CD4-positive, alpha-beta T cell treated with Interleukin-6 at 100 ng/mL for 8 hours (primary cell): ENCODE data around the gene MYO7B.

ENCODE experiments used
- DNase-seq: peaks from one replicate; pipeline ENCODE4 v3.0.0-alpha.2; 2020; ENCODE audit warnings: mixed read lengths, low spot score

MYO7B gene

DNA sequence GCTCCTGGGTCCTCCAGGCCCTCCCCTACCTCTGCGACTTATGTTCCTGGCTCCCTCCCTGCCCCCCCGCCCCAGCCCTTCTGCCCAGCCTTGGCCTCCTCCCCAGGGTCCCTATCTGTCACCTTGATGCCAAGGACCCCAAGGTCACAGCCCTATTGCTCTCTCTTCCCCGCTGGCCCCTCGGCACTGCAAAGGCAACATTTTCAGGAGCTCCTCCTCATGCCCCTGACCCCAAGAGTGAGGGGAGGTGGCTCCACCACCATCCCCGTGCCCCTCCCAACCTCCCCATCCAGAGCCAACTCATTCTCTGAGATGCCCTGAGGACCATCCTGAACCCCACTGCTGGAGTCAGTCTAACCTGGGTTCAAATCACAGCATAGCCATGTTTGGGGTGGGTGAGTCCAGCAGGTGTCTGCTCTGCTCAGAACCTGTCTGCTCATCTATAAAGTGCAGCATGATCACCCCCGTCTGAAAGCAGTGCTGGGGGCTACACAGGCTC is 128.1 kb downstream of the MYO7B start:
- no peak for DNase-seq

DNA sequence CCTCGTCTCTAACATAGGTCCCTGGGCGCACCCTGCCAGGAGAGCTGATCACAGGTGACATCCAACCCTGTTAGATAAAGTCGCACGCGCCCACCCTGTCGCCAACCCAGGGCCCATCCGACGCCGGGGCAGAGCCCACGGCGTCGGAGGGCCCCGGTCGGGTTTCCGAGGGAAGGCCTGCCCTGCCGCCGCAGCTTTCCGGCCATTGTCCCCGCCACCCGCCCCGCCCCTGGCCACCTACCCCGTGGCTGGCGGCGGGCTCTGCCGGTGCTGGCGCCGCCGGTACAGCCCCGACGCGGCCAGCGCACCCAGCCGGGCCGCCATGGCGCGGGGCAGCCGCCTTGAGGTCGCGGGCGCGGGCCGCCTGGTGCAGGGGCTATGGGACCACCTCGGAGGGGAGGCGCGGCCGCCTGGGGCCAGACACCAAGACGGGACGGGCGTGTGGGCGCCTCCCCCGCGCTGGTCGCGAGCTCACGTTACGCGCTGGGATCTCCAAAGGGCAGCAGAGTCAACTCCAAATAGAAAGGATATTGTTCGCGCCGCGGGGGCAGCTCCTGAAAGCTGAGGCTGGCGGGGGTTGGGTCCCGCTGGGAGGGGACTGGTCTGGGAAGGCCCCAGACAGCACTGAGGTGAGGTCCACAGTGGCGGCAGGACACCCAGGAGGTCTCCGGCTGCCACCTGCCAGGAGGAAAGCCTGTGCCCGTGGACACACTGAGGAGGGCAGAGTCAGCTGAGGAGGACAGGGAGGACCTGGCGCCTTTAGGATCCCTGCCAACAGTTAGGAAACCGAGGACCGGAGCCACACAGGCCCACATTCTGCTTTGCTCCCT is 128.8 kb downstream of the MYO7B start:
- DNase-seq: no peak

DNA sequence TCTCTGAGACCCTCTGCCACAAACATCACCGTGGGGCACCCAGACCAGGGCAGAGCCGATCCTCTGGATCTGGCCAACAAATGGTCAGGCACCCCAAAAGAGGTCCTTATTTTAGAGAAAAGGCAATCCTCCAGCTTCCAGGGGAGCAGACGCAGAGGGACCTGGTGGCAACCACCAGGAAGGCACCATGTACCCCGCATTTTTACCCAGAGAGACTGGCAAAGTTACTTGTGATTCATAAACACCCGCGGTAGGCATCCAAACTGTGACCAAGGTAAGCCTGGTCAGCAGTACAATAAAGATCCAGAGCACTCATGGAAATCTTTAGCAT is 129.4 kb downstream of the MYO7B start:
- no peak for DNase-seq

DNA sequence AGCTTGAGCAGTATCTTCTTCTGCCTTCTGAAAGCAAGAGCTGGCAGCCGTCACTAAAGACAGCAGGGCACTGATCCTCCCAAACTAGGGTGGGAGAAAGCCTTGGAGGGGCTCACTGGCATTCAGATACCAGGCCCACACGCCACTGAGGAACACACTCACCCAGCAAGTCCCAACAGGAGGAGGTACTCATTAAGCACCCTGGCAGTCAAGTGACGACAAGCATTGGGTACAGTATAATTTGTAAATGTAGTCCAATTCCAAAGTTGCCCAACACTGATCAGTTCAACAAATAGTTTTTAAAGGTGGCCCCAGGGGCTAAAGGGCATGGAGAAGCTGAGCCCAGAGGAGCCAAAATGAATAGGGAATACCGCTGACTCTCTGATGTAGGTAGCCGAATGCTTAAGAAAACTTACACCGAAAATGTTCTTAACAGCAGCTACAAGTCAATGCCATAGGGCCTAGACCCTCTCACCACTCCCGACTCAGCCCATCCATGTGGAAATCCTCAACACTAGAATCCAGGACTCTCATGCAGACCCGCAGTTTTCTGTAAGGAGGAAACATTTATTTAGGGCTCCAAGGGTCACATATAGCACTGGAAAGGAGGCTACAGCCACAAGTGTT is 129.9 kb downstream of the MYO7B start:
- no peak for DNase-seq

DNA sequence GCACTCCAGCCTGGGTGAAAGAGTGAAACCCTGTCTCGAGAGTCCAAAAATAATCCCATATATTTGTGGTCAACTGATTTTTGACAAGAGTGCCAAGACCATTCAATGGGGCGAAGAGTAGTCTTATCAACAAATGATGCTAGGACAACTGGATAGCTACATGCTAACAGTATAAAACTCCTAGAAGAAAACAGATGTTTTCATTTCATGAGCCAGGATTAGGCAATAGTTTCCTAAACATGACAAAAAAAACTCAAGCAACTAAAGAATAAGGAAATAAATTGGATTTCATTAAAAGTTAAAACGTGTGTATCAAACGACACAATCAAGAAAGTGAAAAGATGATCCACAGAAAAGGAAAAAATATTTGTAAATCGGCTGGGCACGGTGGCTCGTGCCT is 133.6 kb downstream of the MYO7B start:
- no peak for DNase-seq

DNA sequence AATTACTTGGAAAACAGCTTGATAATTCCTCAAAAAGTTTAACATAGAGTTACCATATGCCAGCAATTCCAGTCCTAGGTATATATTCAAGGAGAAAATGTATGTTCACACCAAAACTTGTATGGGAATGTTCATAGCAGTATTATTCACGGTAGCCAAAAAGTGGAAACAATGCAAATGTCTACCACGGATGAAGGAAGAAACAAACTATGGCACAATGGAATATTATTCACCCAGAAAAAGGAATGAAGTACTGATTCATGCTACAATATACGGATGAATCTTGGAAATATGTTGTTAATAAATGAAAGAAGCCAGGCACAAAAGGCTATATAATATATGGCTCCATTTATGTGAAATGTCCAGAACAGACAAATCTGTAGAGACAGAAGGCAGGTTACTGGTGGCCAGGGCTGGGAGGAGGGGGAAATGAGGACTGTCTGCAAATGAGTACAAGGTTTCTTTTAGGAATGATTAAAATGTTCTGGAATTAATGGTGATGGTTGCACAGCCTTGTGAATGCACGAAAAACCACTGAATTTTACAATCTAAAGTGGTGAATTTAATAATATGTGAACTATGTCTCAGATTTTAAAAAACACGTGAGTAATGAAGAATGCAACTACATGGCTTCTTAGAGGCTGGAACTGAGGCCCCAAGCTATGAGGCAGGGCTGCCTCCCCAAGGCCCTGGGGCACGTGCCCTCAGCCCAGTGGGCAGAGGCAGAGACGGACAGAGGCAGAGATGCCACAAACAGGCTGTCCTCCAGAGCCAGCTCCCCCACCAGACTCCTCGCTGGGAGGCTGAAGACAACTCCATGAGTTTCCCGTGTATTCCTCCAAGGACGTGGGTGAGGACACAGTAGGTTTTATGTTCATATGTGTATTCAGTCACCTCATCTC is 134.8 kb downstream of the MYO7B start:
- DNase-seq: no peak

DNA sequence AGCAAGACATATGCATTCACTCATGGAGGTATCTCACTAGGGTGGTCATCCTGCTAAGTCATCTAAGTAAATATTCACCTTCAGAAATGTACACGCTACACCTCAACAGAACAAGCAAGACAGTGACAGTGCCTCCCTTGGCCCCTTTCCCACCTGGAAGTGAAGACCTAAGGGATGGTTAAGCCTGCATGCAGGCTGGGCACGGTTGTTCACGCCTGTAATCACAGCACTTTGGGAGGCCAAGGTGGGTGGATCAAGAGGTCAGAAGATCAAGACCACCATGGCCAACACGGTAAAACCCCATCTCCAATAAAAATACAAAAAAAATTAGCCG is 135.4 kb downstream of the MYO7B start:
- no peak for DNase-seq

DNA sequence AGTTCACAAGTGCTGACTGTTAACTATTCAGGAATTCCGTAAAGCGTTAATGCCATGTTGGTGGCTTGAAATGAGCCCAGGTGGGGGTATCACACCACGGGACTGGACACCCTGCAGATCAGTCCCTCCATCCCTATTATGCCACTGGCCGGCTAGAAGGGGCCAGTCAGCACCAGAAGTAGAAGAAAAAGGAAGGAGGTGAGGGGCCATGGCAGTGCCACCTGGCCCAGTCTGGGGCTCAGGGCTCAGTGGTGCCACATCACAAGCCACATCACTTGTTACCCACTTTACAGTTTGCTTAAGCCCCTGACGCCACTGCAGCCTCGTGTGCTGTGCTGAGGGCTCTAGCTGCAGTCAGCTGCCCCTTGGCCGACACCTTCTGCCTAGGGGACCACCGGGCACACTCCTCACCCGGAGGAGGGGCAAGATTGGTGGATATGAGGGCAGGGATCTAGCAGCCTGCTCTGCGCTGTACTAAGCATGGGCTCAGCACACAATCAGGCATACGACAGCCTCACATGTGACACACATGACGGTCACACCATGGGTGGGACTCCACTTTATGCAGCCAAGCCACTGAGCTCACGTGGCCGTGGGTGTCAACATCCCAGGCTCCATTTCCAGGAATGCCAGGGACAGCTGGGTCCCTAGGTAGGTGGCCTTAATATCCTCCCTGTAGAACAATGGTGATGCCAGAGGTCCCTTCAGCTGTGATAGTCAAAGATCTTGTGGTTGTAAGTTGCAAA is 136.2 kb downstream of the MYO7B start:
- DNase-seq: no peak

DNA sequence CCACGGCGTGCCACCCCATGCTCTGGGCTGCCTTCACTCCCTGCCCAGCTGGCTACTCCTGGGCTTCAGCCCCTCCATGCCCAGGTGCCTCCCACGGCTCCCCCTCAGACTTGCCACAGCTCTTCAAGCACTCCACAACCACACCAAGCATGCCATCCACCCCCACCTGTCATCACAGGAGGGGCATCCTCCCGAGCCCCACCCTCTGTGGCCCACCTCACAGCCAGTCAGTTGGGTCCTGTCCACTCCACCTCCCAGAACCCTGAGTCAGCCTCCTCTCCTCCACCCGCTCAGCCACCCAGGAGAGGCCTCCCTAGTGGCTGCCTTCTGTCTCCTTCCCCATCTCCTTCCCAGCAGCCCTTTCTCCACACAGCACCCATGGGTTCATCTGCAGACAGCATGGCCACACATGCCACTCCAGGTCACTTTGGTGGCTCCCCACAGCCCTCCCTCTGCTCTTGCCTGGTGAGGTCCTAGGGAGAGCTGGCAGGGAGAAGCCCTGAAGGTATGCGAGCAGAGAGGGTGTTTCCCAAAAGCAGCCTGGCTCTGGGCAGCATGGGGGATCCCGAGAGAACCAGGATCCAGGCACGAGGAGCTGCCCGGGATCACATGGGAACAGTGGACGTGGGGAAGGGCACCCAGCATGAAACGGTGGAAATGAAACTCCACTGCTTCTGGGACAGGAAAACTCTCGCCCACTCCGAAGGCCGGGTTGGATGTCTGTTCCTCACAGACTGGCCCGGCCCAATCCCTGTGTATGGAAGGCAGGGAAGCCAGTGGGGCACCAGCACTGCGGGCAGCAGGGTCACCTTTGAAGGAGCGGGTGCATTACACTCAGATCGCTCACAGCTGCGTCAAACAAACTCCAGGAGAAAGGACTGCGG is 137.1 kb downstream of the MYO7B start:
- no peak for DNase-seq

DNA sequence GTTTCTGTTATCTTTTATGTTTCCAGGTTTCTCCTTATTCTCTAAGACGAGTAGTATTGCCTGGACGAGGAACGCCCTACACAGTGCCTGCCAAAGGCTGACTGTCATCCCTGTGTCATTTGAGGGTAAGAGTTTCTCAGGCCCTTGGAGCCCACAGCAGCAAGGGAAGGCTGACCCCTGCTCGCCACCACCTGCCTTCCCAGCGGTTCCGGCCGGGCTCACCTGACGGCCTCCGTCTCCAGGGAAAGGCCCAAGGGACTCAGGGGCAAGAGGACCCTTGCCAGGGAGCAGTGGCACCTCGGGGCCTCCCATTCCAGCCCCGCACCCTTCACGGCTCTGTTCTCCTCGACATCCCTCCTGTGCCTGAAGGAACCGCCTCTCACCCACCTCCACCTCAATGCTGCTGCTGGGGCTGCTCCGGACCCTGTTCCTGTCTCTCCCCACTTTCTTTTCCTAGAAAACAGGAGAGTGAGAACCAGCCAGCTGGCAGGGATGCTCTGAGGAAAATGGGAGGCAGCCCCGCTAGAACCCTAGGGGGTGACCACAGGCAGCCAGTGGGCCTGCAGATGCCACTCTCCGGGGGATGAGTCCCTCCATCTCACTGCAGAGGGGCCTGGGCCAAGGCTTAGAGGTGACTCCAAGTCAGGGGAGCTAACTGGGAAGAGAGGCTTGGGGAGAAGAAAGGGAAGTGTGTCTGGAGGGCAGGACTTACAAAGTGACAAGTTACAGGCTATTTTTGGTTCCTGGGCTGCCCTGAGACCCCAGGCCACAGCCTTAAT is 138.0 kb downstream of the MYO7B start:
- no peak for DNase-seq

DNA sequence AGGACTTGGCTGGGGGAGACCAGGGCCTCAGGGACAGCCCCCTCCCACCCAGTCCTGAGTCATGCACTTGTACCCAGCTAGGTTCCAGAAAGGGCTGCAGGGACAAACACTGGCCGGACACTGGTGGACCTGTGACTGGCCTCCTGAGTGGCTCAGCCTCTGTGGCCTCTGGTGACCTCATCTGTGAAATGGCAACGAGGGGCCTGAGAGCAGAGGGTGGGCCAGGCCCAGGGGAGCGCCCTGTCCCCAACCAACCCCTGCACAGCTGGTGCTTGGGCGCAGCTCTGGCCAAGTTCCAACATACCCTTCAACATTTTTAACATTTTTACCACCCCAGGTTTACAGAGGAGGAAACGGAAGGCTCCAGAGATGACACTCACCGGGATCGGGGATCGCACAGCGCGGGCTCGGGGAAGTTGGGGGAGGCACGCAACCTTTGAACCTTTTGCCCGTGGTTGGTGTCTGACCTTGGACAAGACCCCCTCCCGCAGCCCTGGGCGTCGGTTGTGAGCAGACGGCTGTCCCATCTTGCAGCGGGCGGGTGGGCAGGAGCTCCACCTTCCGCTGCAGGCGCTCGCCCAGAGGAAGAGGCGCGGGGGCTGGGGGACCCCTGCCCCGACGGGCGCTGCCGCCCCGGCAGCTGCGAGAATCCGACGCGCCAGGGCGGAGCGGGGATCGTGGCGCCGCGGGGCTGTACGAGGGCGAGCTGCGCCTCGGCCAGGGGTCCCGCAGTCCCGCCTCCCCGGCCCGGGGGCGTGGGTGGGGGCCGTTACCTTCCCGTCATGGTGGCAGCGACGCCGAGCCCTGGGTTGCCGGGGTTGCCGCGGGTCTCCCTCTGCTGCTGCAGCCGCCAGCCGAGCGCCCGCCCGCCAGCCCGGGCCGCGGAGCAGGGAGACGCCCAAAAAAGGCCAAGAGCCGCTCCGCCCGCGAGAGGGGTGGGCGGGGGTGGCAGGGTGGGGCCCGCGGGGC is 139.0 kb downstream of the MYO7B start:
- no peak for DNase-seq

DNA sequence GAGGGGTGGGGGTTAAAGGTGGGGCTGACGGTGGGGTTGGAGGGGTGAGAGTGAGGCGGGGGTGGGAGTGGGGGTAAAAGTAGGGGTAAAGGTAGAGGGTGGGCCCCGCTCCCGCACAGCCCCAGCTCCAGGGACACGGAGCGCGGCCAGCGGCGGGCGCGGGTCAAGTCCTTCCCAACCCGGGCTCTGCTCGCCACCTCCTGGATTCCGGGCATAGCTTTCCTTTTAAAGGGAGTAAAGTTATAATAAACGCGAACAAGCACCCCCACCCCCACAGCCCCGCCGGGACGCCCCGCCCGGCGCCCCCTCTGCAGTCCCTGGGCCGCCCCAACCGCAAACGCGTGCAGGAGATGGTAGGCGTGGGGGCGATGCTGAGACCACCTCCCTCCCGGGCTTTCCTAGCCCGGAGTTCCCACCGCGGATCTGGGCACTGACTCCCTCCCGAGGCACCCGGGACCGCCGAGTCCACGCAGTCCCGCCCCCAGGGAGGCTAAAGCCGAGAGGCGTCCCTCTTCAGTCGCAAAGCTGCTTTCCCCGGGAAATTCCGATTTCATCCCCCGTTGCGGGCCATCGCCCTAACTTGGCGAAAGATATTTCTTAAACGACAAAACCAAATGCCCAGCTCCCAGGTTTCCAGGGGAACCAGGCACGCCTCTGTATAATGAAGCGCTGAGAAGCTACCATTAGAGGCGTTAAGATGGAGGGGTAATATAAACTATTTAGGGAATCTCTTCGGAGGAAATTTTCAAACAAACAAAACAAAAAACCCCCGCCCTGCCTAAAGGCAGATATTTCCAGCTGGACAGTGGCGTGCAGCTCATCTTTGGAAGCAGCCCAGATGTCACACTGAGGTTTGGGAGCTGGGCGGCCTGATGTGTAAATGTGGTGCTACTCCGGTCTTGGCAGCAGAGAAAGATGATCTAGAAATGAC is 140.1 kb downstream of the MYO7B start, which contains the start of gene LIMS2:
TSS of gene LIMS2 (minus strand) at position 200 of the 931 bp plus-strand sequence. CDS start 506 bp downstream, outside the sequence.
- DNase-seq: no peak

DNA sequence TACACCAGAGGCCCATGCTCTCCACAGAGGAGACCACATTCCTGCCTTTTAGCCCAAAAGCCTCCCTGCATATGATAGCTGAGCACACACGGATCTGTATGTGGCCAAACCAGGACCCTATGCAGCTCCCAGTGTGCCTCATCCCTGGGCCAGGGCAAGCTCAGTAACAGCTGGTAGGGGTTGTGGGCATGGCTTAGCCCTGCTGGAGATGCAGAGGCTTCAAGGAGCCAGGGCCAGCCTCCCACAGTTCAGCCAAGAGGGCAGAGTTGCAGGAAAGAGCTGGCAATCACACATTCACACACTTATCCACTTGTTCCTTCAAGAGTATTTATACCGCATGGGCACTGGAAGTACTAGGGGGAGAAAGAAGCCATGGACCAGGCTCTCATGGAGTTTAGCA is 141.4 kb downstream of the MYO7B start:
- DNase-seq: no peak

DNA sequence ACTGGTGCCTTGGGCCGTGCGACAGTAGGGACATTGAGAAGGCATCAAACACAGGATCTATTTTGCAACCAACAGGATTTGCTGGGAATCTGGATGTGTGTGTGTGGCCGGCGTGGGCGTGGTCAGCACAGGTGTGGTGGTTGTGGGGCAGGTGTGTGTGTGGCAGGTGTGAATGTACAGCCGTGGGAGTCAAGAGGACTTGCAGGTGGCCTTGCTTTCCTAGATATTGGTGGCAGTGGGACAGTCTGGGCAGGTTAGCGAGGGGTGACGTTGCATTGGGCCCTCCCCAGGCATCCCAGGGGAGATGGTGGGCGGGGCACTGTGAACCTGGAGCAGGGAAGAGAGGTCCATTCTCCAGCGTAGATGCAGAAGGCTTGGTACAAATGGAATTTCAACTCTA is 143.0 kb downstream of the MYO7B start:
- no peak for DNase-seq

DNA sequence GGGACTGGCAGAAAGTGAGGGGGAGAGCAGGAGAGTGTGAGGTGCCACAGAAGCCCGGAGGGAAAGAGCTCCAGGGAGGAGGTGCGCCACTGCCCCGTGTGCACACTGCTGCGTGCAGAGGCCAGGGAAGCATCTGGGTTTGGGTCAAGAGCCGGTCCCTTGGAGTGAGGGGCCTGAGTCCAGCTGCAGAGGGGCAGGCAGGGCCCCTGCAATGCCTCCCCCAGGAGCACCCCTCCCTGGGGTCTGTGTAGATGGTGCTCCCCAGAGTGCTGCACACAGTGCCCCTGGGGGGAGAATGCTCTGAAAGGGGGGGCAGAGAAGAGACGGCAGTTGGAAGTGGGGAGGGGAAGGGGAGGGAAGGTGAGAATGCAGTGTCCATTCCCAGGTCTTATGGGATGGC is 143.5 kb downstream of the MYO7B start:
- no peak for DNase-seq

DNA sequence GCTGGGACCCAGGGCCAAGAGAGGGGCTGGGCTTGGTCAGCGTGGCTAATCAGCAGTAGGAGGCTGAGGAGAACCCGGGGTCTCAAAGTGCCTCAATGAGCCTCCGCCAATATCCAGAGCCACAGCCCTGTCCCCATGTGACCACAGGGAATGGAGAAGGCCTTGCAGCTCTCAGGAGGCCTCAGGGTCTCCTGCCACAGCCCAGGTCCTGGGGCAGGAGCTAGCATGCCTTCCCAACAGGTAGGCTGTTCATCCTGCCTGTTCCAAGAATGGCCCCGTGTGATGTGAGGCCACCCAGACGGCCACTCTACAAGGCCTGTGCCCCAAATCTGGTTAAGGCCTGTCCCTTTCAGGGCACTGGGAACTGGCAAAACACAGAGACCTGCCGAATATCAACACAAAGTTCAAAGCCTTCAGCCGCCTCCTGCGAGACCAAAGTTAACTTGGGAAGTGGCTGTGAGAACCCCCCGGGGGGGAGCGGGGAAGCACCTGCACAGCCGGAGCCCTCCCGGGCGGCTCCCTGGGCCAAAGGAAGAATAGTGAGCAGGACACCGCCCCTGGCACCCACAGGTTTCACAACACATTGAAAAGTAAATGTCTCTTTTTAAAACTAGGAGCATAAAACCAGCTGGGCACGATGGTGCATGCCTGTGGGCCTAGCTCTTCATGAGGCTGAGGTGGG is 144.3 kb downstream of the MYO7B start:
- DNase-seq: no peak

DNA sequence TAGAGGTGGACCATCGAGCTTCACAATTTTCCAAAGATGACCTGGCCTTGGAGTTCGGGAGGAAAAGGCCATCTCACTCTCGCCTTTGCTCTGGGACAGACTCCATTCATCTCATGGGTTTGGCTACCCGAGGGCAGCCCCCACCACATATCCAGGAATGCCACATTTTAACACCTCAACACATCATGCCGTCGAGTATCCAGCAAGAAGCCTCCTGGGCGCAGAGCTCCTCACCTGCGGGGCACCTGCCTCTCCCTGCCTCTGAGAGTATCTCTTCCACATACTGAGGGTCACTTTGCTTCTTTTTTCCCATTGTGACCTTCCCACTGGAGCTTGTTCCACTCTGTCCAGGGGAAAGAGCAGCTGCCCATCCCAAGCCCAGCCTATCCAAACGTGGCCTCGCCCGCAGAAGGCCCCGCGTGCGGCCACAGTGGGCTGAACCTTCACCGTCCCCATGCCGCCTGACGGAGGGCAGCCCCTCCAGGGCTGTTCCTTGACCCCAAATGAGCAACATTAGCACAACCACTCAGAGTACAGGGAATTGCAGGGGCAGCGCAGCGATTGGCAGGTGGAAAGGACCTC is 145.3 kb downstream of the MYO7B start:
- no peak for DNase-seq
